IPS DF 6.9 (cell line): Measurements from ENCODE around the gene DGUOK.
"Not testable (repeated sequence)": the region's sequence is repeated elsewhere in the genome, so short reads cannot be mapped to it uniquely, and the experiment has no call there.

ENCODE experiments used
- DNase-seq: peaks from one replicate; pipeline ENCODE4 v3.0.0-alpha.2; 2013; ENCODE audit warnings: low read depth, low spot score
- H3K27ac ChIP-seq: one replicate; pipeline ENCODE4 v1.5.1; 2013; ENCODE audit warnings: low read length, control low read depth
- H3K27me3 ChIP-seq: 2 replicates; pipeline ENCODE4 v1.6.1; 2013; ENCODE audit warnings: mild to moderate bottlenecking, low read length; ENCODE audit not compliant: control insufficient read depth, insufficient read depth
- H3K36me3 ChIP-seq: 2 replicates; pipeline ENCODE4 v1.6.1; 2013; ENCODE audit warnings: low read length; ENCODE audit not compliant: control insufficient read depth, insufficient read depth
- H3K4me1 ChIP-seq: 2 replicates; pipeline ENCODE4 v1.6.1; 2013; ENCODE audit warnings: low read length; ENCODE audit not compliant: control insufficient read depth, insufficient read depth
- H3K4me3 ChIP-seq: 2 replicates; pipeline ENCODE4 v1.5.1; 2013; ENCODE audit warnings: mild to moderate bottlenecking, low read length
- H3K9me3 ChIP-seq: 2 replicates; pipeline ENCODE4 v1.6.1; 2013; ENCODE audit warnings: low read length, inconsistent platforms; ENCODE audit not compliant: control insufficient read depth, insufficient read depth
- WGBS: extraction: QIAGEN DNeasy Blood & Tissue Kit; methylation state at CpG from one replicate; pipeline ENCODE4 v1.1.7; 2013; ENCODE audit warnings: mixed read lengths, missing lambda C conversion rate; ENCODE audit not compliant: insufficient read length, insufficient coverage; 5-methylcytosine and 5-hydroxymethylcytosine counted together

The DGUOK gene

GRCh38 chr2:73937103-73937885, 10.6 kb downstream of the DGUOK start:
- Histone ChIP-seq H3K36me3 (peaks cover 3% of the 10 kb centered on the region; the same call in 1 of the 2 replicates), H3K4me1 (no peaks in the 10 kb centered on the region), H3K9me3 (no peaks in the 10 kb centered on the region), H3K27me3 (no peaks in the 10 kb centered on the region), H3K4me3 (no peak overlapping the region), H3K27ac (no peak overlapping the region)
- WGBS, result no CpG with 5 or more reads among the region's 4 CpGs
- DNase-seq, result no peak

DNA sequence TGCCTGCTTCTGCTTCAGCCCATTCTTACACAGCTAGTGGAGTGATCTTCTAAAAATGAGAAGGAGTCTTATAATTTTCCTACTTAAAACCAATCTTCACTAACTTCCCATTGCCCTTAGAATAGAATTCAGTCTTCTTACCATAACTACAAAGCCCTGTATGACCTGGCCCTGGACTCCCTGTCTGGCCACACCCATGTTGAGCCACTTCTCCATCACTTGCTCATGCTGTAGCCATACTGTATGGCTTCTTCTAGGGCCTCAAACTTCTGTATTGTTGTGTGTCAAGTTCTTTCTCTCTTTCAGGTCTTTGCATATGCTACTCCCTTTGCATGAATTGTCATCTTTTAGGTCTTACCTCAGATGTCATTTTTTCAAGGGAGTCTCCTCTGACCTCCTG, 11.2 kb downstream of the DGUOK start:
- Histone ChIP-seq H3K27ac (no peak overlapping the region), H3K36me3 (no peaks in the 10 kb centered on the region; the same call in 1 of the 2 replicates), H3K27me3 (no peaks in the 10 kb centered on the region), H3K4me3 (no peak overlapping the region), H3K9me3 (no peaks in the 10 kb centered on the region), H3K4me1 (no peaks in the 10 kb centered on the region)
- no peak for DNase-seq

DNA sequence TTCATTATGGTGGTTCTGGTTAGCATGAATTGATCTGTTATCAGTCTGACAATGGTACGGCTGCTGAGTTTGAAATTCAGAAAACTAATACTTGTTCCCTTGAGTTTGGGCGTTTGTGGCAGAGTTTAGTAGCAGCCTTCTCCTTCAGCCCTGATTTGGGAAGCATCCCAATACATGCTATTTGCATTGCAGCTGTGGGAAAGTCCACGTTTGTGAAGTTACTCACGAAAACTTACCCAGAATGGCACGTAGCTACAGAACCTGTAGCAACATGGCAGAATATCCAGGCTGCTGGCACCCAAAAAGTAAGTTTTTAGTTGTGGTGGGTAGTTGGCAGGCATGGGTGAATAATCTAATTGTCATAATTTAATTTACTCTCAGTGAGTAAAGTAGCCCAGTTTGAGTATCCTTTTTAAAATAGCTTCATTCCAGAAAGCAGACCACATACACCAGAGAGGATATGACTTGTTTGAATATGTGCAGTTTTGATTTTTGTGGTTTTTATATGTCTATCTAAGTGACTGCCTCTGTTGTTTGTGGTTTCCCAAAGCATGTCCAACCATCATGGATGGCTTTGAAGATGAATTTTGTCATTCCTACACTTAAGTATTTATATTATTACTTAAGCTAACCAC, 12.2 kb downstream of the DGUOK start:
- Histone ChIP-seq H3K9me3 (no peaks in the 10 kb centered on the region), H3K4me3 (no peak overlapping the region), H3K27me3 (no peaks in the 10 kb centered on the region), H3K4me1 (no peaks in the 10 kb centered on the region), H3K36me3 (no peaks in the 10 kb centered on the region; the same call in 1 of the 2 replicates), H3K27ac (no peak overlapping the region)
- DNase-seq, result no peak
- WGBS, result no CpG with 5 or more reads among the region's 5 CpGs

- Histone ChIP-seq H3K4me3 (no peak overlapping the region), H3K36me3 (no peaks in the 10 kb centered on the region; the same call in 1 of the 2 replicates), H3K27me3 (no peaks in the 10 kb centered on the region), H3K9me3 (no peaks in the 10 kb centered on the region), H3K27ac (no peak overlapping the region), H3K4me1 (no peaks in the 10 kb centered on the region)
- DNase-seq, result no peak
- WGBS, result no CpG with 5 or more reads among the region's 2 CpGs
These were observed 12.7 kb downstream of the DGUOK start for GRCh38 chr2:73939419-73939818.

GRCh38 chr2:73940066-73940465, 13.4 kb downstream of the DGUOK start:
- DNase-seq, H3K4me3 ChIP-seq, H3K9me3 ChIP-seq, H3K4me1 ChIP-seq, H3K27me3 ChIP-seq, H3K36me3 ChIP-seq, H3K27ac ChIP-seq: not testable (repeated sequence)
- WGBS, result no CpG with 5 or more reads among the region's 1 CpG

- H3K4me3 ChIP-seq, result no peak overlapping the region
- no peaks in the 10 kb centered on the region for H3K27me3 ChIP-seq
- no peak for DNase-seq
- H3K9me3 ChIP-seq, result no peaks in the 10 kb centered on the region
- no CpG with 5 or more reads among the region's 2 CpGs for WGBS
- no peaks in the 10 kb centered on the region for H3K4me1 ChIP-seq
- H3K36me3 ChIP-seq, result peaks cover 7% of the 10 kb centered on the region; the same call in 1 of the 2 replicates
- no peak overlapping the region for H3K27ac ChIP-seq
These were observed 16.0 kb downstream of the DGUOK start for GRCh38 chr2:73942664-73943063.

- no peaks in the 10 kb centered on the region for H3K27me3 ChIP-seq
- no peak for DNase-seq
- H3K4me1 ChIP-seq, result no peaks in the 10 kb centered on the region
- H3K36me3 ChIP-seq, result peaks cover 7% of the 10 kb centered on the region; the same call in 1 of the 2 replicates
- H3K27ac ChIP-seq, result no peak overlapping the region
- no peaks in the 10 kb centered on the region for H3K9me3 ChIP-seq
- H3K4me3 ChIP-seq, result no peak overlapping the region; the same call in 1 of the 2 replicates
- no CpG with 5 or more reads among the region's 4 CpGs for WGBS
These were observed 18.0 kb downstream of the DGUOK start for GRCh38 chr2:73944714-73945113.

DNA sequence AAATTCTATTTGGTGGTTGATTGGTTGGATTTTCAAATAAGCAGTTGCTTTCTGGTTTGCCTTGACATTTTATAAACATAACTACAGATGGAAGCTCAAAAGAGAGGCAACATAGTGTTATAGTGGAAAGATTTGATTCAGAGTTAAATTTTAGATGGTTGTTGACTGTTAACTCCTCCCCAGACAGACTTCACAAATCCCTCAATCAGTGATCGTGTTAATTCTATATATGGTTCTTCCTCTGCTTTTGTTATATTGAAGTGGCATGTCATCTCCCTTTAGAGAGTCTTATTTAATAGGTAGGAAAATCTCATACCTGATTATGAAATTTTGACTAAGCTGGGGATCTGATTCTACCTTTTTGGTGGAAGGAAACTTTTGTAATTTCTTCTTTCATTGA, 19.5 kb downstream of the DGUOK start:
- no peaks in the 10 kb centered on the region for H3K4me1 ChIP-seq
- H3K4me3 ChIP-seq, result no peak overlapping the region
- no peak overlapping the region for H3K27ac ChIP-seq
- peaks cover 10% of the 10 kb centered on the region; the same call in 1 of the 2 replicates for H3K36me3 ChIP-seq
- no peak for DNase-seq
- no peaks in the 10 kb centered on the region for H3K27me3 ChIP-seq
- no CpG with 5 or more reads among the region's 1 CpG for WGBS
- no peaks in the 10 kb centered on the region for H3K9me3 ChIP-seq

- no peaks in the 10 kb centered on the region for H3K27me3 ChIP-seq
- no peaks in the 10 kb centered on the region for H3K4me1 ChIP-seq
- WGBS, result no CpG with 5 or more reads among the region's 3 CpGs
- no peak overlapping the region for H3K27ac ChIP-seq
- no peaks in the 10 kb centered on the region for H3K9me3 ChIP-seq
- H3K36me3 ChIP-seq, result peaks cover 10% of the 10 kb centered on the region; the same call in 1 of the 2 replicates
- no peak for DNase-seq
- no peak overlapping the region for H3K4me3 ChIP-seq
These were observed 20.0 kb downstream of the DGUOK start for GRCh38 chr2:73946666-73947065.

GRCh38 chr2:73947412-73948018, 20.8 kb downstream of the DGUOK start:
- H3K9me3 ChIP-seq, result no peaks in the 10 kb centered on the region
- no peak for DNase-seq
- peaks cover 17% of the 10 kb centered on the region; the same call in 1 of the 2 replicates for H3K36me3 ChIP-seq
- WGBS, result no CpG with 5 or more reads among the region's 5 CpGs
- H3K4me1 ChIP-seq, result no peaks in the 10 kb centered on the region
- no peaks in the 10 kb centered on the region for H3K27me3 ChIP-seq
- no peak overlapping the region for H3K4me3 ChIP-seq
- H3K27ac ChIP-seq, result no peak overlapping the region
